ENCODE data around the gene BST2. TPM values are rescaled to one million over a fixed set of nuclear protein-coding genes. Genes with fewer than 3 reads are reported as not detected.

BST2 gene
- total RNA-seq, 1 donor from 2014 or later: 44.8 TPM

DNA sequence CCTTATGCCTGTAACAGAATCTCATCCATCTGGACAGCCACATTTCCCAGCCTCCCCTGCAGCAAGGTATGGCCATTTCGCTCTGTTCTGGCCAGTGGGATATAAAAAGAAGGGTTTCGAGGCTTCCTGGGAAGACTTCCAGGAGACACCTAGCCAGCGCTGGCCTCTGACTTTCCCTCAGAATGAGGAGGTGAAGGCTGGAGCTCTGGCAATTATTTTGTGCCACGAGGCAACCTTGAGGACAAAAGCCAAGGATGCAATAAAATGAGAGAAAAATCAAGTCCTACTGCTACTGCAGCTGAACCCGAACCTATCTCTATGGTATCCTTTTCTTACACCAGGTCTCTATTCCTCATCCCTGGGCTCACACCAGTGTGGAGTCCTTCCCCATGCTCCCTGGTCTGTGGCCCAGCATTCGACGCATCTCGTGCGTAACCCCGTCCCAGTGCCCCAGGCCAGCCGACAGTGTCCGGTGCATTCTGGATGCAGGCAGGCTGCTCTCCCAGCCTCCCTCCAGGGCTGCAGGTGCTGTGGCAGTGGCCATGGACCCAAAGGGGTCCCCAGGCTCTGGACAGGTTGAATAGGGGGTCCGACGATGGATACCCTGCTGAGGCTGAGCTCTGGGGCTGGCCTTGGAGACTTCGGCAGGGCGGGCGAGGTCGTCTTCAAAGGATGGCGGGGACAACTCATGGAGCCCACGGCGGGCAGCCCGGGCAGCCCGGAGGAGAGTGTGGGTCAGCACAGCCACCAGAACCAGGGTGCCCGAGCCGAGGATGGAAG lies 30.9 kb upstream of the BST2 start:
- Histone ChIP-seq H3K4me3 (no peak overlapping the region), H3K9ac (no peak overlapping the region), H3K4me1 (no peaks in the 10 kb centered on the region), H3K4me2 (no peak overlapping the region), H3K27ac (no peak overlapping the region), H3K79me2 (ENCODE audit: low read depth) (no peaks in the 10 kb centered on the region), H3K9me3 (ENCODE audit: low read depth) (no peaks in the 10 kb centered on the region), H3K27me3 (no peaks in the 10 kb centered on the region), H3F3A (ENCODE audit: low read depth) (no peaks in the 10 kb centered on the region), H2AFZ (replicated peaks) (no peak overlapping the region), H3K36me3 (no peaks in the 10 kb centered on the region), H4K20me1 (ENCODE audit: low read depth) (no peaks in the 10 kb centered on the region)
- no peaks in the 10 kb centered on the region for H3K9me3 Mint-ChIP-seq
- H3K36me3 Mint-ChIP-seq: peaks cover 2% of the 10 kb centered on the region
- TF ChIP-seq EZH2phosphoT487 (IDR thresholded peaks at IDR 0.05): no peak
- TF ChIP-seq, protein P1, sequence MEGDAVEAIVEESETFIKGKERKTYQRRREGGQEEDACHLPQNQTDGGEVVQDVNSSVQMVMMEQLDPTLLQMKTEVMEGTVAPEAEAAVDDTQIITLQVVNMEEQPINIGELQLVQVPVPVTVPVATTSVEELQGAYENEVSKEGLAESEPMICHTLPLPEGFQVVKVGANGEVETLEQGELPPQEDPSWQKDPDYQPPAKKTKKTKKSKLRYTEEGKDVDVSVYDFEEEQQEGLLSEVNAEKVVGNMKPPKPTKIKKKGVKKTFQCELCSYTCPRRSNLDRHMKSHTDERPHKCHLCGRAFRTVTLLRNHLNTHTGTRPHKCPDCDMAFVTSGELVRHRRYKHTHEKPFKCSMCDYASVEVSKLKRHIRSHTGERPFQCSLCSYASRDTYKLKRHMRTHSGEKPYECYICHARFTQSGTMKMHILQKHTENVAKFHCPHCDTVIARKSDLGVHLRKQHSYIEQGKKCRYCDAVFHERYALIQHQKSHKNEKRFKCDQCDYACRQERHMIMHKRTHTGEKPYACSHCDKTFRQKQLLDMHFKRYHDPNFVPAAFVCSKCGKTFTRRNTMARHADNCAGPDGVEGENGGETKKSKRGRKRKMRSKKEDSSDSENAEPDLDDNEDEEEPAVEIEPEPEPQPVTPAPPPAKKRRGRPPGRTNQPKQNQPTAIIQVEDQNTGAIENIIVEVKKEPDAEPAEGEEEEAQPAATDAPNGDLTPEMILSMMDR (IDR thresholded peaks at IDR 0.05): no peak
- TF ChIP-seq EZH2 (IDR thresholded peaks at IDR 0.05): no peak
- no peak overlapping the region for H3K27ac Mint-ChIP-seq
- peaks cover 7% of the 10 kb centered on the region for H3K27me3 Mint-ChIP-seq (ENCODE audit: insufficient read depth, low read depth)
- no peak overlapping the region for H3K4me3 Mint-ChIP-seq
- no peak for DNase-seq (ENCODE audit: low spot score)
- peaks cover 2% of the 10 kb centered on the region for H3K4me1 Mint-ChIP-seq

DNA sequence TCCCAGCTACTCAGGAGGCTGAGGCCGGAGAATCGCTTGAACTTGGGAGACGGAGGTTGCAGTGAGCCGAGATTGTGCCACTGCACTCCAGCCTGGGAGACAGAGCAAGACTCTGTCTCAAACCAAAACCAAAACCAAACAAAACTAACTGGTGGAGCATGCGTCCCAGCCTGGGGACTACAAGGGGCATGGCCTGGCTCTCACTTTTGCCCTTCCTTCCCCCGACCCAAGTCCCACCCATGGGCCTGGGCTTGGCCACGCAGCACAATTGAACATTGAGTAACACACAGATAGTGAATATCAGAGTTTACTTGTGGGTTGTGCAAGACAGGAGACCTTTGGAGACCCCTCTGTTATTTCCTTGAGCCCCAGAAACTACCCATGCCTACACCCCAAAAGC lies 29.8 kb upstream of the BST2 start:
- H3K9ac ChIP-seq: no peak overlapping the region
- Mint-ChIP-seq H3K4me3 (no peak overlapping the region), H3K36me3 (peaks cover 2% of the 10 kb centered on the region), H3K27ac (no peak overlapping the region), H3K9me3 (no peaks in the 10 kb centered on the region), H3K27me3 (ENCODE audit: insufficient read depth, low read depth) (peaks cover 8% of the 10 kb centered on the region), H3K4me1 (no peaks in the 10 kb centered on the region)
- H3K36me3 ChIP-seq: no peaks in the 10 kb centered on the region
- no peak overlapping the region for H2AFZ ChIP-seq (replicated peaks)
- no peaks in the 10 kb centered on the region for H3K79me2 ChIP-seq (ENCODE audit: low read depth)
- H3K27ac ChIP-seq: no peak overlapping the region
- no peak overlapping the region for H3K4me2 ChIP-seq
- no peaks in the 10 kb centered on the region for H3F3A ChIP-seq (ENCODE audit: low read depth)
- no peak for DNase-seq (ENCODE audit: low spot score)
- no peaks in the 10 kb centered on the region for H3K9me3 ChIP-seq (ENCODE audit: low read depth)
- no peak overlapping the region for H3K4me3 ChIP-seq
- TF ChIP-seq EZH2phosphoT487 (IDR thresholded peaks at IDR 0.05) (no peak), EZH2 (IDR thresholded peaks at IDR 0.05) (no peak)
- TF ChIP-seq, protein P1 (IDR thresholded peaks at IDR 0.05): no peak
- no peaks in the 10 kb centered on the region for H4K20me1 ChIP-seq (ENCODE audit: low read depth)
- no peaks in the 10 kb centered on the region for H3K27me3 ChIP-seq
- no peaks in the 10 kb centered on the region for H3K4me1 ChIP-seq

DNA sequence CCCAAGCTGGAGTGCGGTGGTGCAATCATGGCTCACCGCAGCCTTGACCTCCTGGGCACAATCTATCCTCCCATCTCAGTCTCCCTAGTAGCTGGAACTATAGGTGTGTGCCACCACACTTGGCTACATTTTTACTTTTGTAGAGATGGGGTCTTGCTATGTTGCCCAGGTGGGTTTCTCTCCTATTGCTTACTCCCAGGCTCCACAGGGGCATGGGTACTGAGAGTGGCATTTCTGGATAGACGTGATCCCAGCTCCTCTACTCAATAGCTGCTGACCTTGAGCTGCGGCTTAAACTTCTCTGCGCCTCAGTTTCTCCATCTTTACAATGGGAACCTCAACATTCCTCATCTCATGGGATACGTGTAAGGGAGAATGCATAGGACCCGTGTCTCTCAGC lies 26.0 kb upstream of the BST2 start:
- Mint-ChIP-seq H3K27ac (no peak overlapping the region), H3K4me1 (no peaks in the 10 kb centered on the region), H3K9me3 (no peaks in the 10 kb centered on the region), H3K36me3 (peaks cover 2% of the 10 kb centered on the region), H3K4me3 (no peak overlapping the region), H3K27me3 (ENCODE audit: insufficient read depth, low read depth) (peaks cover 8% of the 10 kb centered on the region)
- H3K4me1 ChIP-seq: no peaks in the 10 kb centered on the region
- H3K4me3 ChIP-seq: no peak overlapping the region
- no peaks in the 10 kb centered on the region for H3K27me3 ChIP-seq
- no peak overlapping the region for H3K9ac ChIP-seq
- no peak overlapping the region for H2AFZ ChIP-seq (replicated peaks)
- H3K4me2 ChIP-seq: no peak overlapping the region
- no peaks in the 10 kb centered on the region for H3K36me3 ChIP-seq
- DNase-seq (ENCODE audit: low spot score): no peak
- no peaks in the 10 kb centered on the region for H3K79me2 ChIP-seq (ENCODE audit: low read depth)
- H4K20me1 ChIP-seq (ENCODE audit: low read depth): no peaks in the 10 kb centered on the region
- H3F3A ChIP-seq (ENCODE audit: low read depth): no peaks in the 10 kb centered on the region
- no peak for TF ChIP-seq EZH2 (IDR thresholded peaks at IDR 0.05)
- TF ChIP-seq, protein P1 (IDR thresholded peaks at IDR 0.05): no peak
- H3K9me3 ChIP-seq (ENCODE audit: low read depth): no peaks in the 10 kb centered on the region
- H3K27ac ChIP-seq: no peak overlapping the region

All from neural progenitor cell (in vitro differentiated cells).